HG03378 (cell line): ENCODE data around the gene KLHL34.

Experiments
- ATAC-seq: cut with Tn5 transposase; IDR thresholded peaks from one replicate; pipeline ENCODE4 v1.9.1; 2021; ENCODE audit warnings: mild to moderate bottlenecking, moderate library complexity; ENCODE audit not compliant: unreplicated experiment

KLHL34 gene

GRCh38 chrX:21656587-21657317, 1.4 kb downstream of the KLHL34 start:
- ATAC-seq: no peak

DNA sequence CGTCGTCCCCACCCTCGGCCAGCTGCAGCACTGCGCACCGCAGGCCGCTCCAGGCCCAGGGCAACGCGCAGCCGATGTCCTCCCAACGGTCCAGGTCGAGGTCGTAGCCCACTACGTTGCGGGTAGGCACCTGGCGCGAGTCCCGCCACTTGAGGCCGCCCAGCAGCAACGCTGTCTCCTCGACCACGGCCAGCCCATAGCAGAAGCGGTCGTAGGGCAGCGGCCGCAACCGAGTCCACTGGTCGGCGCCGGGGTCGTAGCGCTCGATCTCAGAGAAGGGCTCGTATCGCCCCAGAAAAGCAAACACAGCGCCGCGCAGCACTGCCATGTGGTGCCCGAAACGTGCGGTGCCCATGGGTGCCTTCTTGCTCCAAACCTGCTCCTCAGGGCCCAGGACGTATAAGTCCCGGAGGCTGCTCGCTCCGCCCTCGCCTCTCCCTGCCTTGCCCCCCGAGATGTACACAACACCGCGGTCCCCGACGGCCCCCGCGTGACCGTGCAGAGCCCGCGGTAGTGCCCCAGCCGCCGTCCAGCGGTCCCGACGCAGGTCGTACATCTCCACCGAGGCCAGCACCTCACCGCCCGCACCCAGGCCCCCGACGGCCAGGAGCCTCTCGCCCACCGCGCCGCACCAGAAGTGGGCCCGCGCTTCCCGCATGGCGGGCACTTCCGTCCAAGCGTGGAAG, 2.1 kb downstream of the KLHL34 start:
- ATAC-seq: no peak

- ATAC-seq: no peak
Observed at GRCh38 chrX:21645886-21646285, 12.2 kb downstream of the KLHL34 start.

DNA sequence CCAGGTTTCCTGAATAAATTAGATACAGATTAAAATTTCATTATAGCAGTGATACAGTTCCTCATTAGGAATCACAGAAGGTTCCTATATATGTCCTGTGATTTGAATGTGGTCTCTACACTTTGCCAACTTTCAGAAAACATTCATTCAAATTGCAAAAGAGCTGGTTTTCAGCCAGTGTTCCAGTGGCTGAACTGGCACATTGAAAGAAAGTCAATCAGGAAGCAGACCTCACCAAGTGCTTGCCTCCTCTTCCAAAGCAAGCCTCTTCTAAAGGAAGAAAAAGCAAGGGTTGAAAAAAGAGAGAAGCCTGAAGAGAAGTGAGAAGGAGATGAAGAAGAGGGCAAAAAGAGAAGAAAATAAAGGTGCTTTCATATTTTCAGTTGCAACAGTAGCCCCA, 12.7 kb downstream of the KLHL34 start:
- no peak for ATAC-seq

DNA sequence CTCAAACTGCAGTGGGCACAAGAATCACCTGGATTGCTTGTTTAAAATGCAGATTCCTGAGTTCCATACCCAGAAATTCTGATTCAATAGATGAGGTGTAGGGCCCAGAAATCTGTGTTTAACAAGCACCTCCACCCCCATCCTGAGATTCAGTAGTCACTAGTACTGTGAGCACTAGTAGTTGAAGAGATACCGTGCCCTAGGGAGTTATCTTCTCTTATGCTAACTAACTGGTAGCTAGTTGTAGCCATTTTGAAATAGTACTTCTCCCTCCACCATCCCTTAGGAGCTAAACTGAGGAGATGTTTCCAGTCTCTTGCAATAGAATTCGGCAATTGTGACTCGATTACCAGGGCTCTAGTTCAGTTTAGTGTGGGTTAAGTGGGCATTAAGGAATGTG, 18.4 kb downstream of the KLHL34 start:
- ATAC-seq: no peak

- ATAC-seq: no peak
Observed at GRCh38 chrX:21638311-21638710, 19.8 kb downstream of the KLHL34 start.

- no peak for ATAC-seq
Observed at GRCh38 chrX:21632027-21632426, 26.1 kb downstream of the KLHL34 start.

DNA sequence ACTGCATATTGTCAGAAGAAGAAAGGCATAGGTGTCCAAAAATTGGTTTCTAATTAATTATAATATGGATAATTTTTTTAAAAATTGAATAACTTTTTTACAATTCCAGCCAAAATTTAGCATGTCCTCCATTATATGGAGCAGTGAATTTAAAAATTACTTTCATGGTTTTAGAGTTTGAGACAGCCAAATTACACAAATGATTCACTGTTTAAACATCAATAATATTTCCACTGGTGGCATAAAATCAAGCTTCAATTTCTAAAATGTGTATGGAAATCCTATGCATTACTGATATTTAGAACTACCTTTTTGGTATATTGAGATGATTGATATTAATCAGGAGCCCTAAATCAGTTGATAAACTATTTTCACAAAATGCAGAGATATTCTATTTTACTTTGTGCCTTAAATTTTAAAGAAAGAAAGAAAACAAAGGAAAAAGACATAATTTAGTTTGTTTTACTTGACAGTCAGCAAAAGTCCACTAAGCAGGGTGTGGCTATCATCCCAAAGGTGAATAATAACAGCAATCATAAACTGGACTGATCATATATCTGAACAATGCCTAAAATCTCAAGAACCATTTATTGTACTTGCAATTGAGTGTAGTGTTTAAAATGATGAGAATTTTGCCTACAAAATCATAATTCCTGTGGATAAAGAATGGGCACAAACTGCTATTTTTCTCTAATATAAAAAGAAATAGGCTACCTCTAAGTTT, 34.2 kb downstream of the KLHL34 start:
- no peak for ATAC-seq

DNA sequence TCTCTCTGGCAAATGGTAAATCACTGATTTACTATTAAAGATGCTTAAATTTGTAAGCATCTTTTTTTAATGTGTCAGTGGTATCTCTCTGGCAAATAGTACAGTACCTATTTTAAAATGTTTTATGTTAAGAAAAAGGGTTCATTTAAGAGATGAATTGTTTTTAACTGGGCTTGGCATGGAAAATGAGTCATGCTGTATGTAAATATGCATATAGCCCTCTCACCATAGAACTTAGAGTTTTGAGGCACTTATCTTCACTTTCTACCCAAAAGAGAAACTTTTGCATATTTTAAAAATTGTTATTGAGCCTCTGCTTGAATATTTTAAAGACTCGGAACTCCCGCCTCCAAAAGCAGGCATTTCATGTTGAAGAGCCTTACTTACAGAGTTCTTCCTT, 37.9 kb downstream of the KLHL34 start:
- ATAC-seq: no peak

GRCh38 chrX:21616386-21616785, 41.7 kb downstream of the KLHL34 start:
- ATAC-seq: no peak

DNA sequence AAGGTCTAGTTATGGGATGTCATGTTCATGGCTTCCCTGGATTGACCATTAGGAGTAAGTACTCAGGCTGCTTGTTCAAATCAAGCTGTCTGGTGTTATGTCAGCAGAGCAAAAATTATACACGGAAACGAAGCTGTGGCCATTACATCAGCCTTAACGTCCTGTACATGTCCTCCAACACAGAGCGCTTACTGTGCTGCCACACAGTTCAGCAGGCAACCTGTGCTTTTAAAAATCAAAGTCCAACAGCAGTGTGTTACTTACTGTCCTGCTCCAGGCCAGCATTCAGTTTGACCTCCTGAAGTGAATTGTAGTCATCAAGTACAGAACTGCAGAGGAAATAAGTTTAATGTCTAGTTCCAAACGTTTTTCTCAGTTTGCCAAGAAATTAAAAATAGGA, 46.0 kb downstream of the KLHL34 start:
- ATAC-seq: no peak

DNA sequence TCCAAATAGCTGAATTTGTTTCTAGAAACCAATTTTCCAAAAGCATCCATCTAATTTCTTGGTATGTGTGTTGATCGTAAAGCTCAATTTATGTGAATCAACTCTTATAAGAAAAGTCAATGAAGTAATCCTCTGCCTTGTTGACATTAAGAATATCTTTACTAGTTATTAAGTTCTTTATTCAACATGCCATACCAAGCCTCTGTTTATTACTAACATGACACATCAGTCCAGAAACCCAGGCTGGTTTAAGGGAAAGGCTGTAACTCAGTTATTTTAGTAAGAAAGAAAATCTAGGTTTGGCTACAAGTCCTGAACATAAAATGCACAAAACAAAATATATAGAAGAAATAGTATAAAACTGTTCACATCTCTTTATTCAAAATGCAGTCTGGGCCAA, 48.0 kb downstream of the KLHL34 start:
- ATAC-seq: no peak

DNA sequence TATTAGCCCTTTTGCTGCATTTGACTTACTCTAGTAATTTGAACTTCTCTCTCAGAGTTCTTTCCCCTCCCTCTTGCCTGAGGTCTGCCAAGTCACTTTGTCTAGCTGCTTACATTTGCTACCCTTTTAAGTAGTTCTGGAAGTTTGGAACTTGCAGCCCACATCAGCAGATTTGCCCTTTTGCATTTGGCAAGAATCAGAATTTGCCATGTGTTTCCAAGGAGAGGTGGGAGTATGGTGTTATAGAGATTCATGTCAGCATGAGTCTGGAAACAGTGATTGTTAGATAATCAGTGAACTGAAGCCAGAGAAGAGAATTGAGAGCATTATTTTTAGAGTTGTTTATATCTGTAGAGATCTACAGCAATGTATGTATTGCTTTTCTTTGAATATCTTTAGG, 52.1 kb downstream of the KLHL34 start:
- no peak for ATAC-seq
